Activated CD4-positive, CD25-positive, alpha-beta regulatory T cell treated with anti-CD3 and anti-CD28 coated beads, Interleukin-2, amount 50 U/mL, for 72 hours (primary cell): ENCODE results near the gene ATP6V1D.
"Not testable (repeated sequence)": the region's sequence is repeated elsewhere in the genome, so short reads cannot be mapped to it uniquely, and the experiment has no call there.

Source experiments
- DNase-seq: peaks from one replicate; pipeline ENCODE4 v3.0.0; 2021

ATP6V1D gene

DNA sequence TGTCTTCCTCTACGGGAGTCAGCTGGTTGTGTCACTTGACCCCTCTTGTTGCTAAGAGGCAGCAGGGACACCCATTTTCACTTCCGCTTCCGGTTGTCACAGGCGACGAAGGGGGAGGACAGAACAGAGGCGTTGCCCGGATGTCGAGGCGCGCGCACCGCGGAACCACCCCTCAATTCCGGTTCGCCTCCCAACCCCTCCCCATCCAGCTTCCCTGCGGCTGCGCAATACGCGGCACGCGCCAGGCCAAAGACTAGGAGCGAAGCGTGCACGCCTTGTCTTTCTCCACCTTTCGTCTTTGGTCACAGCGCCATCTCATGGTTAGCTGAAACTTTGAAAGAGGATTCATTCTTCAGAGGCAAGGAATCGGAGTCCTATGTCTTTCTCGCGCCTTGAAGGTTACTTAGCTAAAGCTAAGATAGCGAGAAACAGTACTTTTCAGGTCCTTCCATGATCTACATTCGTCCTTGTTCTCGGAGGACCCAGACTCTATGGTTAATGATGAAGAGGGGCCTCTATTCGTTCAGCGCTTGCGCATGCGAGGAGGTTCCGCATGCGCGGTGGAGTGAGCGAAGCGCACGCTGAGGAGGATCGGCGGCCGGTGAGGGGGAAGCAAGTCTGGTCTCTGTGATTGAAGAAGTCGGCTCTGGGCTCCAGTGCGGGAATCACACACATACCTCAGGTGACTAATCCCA is at the start of gene ATP6V1D, which contains the start of gene EIF2S1:
Gene ATP6V1D (minus strand): TSS at position 30 of the 695 bp plus-strand sequence. CDS start 106 bp downstream, outside the sequence.
Gene EIF2S1 (plus strand): TSS at position 554 of the 695 bp plus-strand sequence. CDS start 4,440 bp downstream, outside the sequence.
- DNase-seq: peak; percentile 99

DNA sequence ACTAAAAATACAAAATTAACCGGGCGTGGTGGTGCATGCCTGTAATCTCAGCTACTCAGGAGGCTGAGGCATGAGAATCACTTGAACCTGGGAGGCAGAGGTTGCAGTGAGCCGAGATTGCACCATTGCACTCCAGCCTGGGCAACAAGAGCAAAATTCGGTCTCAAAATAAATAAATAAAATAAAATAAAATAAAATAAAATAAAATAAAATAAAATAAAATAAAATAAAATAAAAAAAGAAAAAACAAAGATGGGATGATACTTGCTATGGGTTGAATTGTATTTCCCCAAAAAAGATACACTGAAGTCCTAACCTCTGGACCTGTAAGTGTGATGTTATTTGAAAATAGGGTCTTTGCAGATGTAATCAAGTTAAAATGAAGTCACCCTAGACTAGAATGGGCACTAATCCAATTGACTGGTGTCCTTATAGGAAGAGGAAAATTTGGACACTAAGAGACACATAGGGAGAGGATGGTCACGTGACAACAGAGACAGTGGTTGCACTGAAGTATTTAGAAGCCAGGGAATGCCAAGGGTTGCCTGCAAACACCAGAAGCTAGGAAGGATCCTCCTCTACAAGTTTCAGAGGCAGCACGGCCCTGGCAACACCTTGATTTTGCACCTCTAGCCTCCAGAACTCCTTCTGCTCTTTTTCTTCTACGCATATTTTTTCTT is 48.7 kb upstream of the ATP6V1D start:
- not testable (repeated sequence) for DNase-seq

DNA sequence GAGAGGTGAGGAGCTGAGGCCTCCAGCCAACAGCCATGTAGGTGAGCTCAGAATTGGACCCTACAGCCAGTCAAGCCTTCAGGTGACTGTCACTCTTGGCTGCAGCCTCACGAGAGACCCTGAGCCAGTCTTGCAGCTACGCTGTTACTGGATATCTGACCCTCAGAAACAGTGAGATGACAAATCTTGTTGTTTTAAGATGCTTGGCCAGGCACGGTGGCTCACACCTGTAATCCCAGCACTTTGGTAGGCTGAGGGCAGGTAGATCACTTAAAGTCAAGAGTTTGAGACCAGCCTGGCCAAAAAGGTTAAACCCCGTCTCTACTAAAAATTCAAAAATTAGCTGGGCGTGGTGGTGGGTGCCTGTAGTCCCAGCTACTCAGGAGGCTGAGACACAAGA is 46.2 kb upstream of the ATP6V1D start:
- no peak for DNase-seq

DNA sequence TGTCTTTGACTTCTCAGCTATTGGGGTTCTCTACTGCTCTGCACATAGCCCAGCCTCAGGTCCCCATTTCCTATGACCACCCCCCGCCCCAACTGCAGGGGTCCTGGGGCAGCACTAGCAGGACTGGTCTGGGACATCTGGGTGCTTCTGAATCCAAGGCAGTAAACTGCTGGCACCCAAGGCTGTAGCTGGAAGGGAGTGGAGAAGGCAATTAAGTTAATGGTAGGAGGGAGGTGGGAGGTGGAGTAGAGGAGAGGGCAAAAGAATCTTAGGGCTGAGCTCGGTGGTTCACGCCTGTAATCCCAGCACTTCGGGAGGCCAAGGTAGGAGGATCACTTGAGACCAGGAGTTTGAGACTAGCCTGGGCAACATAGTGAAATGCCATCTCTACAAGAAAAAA is 40.8 kb upstream of the ATP6V1D start:
- no peak for DNase-seq

DNA sequence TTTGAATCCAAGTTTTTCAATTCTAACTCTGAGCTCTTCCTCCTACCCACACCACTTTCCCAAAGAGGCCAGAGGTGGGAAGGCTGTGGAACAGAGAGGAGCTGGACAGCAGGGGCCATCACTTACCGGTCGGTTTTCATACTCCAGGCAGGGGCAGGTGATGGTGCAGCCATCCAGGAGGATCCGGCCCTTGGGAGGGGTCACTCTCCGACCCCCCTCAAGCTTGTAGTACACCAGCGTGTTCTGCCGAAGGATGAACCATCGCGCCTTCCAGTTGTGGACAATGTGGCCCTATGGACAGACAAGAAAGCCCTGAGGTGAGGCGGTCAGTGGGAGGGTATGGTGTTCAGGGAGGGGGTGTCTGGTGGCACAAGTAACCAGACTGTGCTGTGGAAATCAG is 37.9 kb upstream of the ATP6V1D start:
- no peak for DNase-seq

DNA sequence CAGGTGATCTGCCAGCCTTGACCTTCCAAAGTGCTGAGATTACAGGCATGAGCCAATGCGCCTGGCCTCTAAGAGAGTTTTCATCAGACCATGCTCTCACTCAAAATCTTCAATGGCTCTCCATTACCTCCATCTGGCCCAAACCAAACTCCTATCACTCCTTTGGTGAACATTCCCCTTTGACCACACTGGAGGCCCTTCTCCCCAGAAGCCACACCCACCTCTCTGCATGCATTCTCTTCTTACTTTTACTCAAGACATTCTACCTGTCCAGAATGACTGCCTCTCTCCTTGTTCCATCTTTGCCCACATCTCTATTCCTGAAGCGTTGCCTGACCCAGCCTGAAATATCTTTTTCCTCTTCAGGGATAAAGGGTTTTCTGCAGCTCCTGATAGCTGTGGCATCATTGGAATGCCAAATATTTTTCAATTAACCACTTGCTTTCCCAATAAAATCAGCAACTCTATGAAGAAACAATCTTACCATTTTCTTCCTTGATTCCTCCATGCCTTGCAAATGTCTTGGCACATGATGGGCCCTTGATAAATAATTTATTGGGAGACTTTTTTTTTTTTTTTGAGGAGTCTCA is 36.9 kb upstream of the ATP6V1D start:
- no peak for DNase-seq

DNA sequence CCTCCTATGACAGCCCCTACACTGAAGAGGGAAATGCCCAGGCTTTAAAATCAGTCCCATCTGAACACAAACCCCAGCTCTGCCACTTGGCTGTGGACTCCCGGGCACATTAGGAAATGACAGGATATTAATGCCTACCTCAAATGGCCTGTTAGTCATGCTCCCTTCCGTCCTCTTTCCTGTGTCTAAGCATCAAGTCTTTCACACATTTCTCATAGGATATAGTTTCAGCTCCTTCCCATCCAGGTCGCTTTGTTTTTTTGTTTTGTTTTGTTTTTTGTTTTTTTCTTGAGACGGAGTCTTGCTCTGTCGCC is 36.2 kb upstream of the ATP6V1D start:
- no peak for DNase-seq

DNA sequence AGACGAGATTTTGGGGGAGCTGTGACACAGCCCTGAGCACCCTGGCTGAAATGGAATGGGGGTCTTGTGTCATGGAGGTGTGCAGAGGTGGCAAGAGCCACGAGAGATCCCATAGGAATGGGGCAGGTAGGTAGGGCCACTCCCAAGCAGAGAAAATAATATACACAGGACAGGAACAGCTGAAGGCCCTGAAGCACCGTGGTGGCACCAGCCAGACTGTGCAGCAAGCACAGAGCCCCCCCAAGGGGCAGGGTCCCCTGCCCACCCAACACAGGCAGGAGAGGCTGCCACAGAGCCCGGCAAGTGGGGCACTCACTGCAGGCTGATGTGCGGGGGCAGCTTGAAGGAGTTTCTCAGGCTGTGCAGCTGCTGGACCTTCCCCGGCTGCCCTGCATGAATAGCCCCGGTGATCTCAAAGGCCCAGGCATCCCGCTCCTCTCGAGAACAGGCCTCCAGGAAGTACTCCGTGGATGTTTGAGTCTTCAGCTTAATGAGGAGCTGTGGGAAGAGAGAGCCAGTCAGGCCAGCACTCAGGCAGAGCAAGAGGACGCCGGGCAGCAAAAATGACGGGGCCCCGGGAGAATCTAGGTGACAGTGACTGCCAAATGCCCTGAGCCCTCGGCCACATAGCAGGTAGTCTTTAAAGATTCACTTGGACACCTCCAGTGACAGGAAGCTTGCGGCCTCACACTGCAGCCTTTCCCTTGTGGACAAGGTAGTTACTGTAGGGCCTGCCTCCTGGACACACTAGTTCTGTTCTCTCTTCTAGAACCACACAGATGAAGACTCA is 35.7 kb upstream of the ATP6V1D start:
- DNase-seq: no peak

DNA sequence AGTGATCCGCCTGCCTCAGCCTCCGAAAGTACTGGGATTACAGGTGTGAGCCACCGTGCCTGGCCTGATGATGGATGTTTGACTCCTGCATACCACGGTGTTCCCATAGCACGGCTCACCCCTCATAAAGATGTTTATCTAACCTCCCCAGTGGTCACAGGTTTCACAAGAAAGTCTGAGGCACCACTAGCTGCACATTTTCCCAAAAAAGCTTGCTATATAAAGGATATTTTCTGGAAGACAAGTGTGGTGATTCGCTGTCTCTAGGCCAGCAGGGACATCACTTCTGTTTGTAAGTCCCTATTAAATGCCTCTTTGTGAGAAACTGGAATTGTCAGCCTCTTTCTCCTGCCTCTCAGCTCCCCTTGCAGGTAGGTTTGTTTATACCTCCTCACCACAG is 34.1 kb upstream of the ATP6V1D start:
- DNase-seq: no peak

DNA sequence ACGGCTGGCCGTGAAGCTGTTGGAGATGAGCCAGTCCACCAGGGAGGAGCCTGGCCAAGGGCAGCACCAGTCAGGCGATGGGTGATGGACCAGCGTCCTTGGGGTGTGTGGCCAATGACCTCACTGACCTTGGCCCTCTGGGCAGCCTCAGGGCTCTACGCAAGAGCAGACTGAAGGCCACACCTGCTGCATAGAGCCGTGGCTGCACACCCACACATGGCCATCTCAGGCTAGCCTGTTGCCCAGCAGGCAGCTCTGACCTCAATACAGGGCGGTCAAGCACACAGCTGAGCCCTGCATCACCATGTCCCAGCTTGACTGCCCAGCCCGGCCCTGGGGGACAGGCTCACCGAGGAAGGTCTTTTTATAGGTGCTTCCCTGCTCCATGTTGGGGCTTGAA is 33.2 kb upstream of the ATP6V1D start:
- no peak for DNase-seq

DNA sequence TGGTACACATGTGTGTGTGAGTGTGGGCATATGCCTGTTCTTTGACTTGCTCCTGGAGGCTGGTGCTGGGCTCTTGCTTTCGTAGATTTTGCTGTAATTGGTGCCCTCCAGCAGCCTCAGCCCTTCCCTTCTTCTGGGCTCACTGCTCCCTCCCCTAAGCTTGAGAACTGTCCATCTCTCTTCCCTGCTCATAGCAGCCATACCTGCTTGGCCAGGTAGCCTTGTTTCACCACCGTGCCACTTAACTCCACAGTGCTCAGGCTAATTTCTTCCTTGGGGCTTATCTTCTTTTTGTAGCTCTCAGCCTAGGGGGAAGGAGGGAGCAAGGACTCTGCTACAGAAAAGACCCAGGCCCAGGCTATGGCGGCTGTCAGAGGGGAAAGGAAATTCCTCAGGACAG is 32.5 kb upstream of the ATP6V1D start:
- no peak for DNase-seq

DNA sequence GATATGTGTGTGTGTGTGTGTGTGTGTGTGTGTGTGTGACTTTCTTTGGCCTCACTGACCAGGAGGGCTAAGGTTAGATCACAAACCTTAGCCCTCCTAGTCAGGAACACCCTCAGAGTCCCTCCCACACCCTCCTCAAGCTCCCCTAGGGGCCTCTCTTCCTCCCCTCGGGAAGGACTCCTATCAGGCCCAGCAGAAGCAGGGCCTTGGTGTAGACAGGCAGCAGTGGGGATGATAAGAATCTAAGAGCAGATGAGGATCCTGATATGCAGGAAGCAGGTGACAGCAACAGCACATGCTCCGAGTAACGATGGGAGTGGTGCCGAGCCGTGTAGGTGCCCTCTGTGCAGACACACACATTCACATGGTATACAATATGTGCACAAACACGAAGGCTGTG is 31.7 kb upstream of the ATP6V1D start:
- DNase-seq: no peak

DNA sequence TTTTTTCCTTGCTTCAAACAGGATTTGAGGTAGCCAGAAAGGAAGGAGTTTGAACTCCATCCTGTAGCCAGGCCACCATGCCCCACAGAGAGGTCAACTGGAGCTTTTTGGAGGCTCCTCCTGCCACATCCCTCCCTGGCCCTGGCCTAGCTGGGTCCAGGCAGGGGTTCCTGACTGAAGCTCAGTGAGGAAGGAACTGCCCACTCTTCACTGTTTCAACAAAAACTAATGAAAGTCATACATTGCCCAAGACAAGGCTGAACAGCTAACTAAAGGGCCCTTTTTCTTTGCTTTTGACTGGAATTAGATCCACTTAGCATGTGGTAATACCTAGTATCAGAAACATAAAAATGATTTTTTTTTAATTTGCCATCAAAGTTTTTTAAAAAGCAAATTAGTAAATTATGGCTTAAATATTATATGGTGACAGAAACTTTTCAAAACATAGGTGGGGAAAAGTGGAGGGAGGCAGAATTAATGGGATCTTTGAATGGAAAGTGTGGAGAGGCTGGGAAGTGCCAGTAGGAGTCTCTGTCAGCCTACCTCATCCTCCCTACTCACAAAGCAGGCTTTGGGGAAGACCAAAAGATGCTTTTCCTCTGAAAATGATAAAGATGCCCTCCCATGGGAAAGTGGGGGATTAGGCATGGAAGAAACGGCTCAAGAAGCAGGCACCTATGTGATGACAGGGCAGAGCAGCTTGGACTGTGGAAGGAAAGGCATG is 30.4 kb upstream of the ATP6V1D start:
- DNase-seq: no peak

DNA sequence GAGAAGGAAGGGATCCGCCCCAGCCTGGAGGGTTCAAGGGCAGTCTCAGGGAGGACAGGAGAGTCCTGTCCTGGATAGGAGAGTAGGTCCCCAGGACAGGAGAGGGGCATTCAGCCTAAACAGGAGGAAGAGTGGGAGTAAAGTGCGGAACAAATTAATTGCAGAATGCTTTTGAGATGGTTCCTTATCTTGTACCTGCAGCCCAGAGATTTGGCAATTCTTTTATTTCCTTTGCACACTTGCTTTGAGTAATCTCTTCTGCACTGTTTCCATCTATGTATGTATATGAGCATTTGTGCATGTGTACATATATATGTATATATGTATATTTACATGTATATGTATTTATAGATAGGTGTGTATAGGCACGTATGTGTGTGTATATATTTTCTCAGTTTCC is 29.7 kb upstream of the ATP6V1D start:
- DNase-seq: no peak

DNA sequence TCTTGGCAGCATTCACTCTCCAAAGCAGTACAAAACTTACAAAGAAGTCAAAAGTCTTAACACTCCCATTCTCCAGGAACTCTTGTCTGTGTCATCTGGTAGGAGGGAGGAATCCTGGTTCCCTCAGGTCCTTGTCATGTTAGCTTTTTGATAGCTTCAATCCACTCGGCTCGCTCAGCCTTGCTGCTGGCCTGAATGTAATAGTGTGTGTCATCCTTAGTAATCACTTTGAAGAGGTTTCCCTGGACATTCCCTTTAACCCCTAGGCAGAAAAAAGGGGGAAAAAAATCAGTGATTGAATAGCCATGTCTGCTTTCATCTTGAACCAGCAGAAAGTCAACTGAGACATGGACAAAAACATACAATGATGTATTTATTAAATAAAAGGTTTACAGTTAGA is 27.6 kb upstream of the ATP6V1D start:
- no peak for DNase-seq

DNA sequence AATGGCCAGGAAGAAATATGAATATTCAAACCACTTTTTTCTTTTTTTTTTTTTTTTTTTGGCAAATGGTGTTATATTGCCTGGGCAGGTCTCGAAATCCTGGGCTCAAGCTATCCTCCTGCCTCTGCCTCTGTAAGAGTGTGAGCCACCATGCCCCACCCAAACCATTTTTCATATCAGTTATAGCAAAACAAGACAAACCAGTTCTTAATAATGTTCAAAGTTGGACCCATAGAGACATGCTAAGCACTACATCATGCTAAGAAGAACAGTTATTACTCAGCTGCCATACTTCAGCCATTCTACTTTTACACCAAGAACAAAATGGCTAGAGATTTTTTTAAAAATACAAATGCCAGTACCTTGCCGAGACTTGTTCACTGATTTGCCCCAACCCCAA is 26.0 kb upstream of the ATP6V1D start:
- DNase-seq: no peak

DNA sequence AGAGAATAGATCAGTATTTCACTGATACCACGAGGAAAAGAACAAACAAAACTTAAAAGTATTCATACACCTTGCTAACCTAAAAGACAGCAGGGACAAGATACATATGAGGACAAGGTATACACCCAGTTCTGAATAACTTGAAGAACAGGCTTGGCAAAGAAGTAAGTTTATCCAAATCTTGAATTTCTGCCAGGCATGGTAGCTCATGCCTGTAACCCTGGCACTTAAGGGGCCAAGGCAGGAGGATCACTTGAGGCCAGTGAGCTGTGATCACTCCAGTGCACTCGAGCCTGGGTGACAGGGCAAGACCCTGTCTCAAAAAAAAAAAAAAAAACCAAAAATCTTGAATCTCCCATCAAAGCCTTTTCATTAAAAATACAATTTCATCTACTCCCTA is 25.5 kb upstream of the ATP6V1D start:
- no peak for DNase-seq

DNA sequence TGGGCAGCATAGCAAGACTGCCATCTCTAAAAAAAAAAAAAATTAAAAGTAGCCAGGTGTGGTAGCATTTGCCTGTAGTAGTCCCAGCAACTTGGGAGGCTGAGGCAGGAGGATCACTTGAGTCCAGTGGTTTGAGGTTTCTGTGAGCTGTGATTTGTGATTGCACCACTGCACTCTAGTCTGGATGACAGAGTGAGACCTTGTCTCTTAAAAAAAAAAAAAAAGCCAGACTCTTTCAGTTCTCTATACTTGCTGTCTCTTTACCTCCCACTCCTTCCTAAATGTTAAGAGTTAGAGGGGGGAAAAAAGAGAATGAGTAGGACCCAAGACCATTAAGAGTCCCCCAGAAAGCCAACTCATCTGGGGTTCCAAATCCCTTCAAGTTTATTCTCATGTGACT is 18.3 kb upstream of the ATP6V1D start:
- no peak for DNase-seq

DNA sequence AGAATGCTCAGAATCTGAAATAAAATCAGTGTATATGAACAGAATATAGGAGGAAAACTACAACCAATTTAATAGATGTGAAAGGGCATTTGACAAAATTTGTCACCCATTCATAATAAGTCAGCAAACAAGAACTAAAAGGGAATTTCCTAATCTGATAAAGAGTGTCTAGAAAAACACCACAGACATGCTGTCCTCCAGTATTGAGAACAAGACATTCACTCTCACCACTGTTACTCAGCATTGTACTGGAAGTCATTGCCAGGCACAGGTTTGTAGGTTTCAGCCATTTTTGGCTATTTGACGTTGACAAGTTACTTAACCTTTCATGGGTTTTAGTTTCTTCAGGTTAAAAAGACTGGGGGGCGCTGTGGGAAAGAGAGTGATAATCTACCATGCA is 13.7 kb upstream of the ATP6V1D start:
- no peak for DNase-seq

DNA sequence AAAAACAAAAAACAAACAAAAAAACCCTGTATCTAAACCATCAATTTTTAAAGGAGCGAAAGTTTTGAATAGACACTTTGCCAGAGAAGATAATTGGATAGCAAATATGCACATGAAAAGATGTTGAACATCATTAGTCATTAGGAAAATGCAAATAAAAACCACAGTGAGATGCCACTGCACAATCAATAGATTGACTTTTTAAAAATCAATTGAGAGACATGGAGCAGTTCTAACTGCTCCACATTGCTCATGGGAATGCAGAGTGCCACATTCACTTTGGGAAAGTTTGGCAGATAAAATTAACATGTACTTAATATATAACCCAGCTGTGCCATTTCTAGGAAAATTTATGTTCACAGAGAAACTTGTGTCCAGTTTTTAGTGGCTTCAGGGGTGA is 13.2 kb upstream of the ATP6V1D start:
- no peak for DNase-seq

DNA sequence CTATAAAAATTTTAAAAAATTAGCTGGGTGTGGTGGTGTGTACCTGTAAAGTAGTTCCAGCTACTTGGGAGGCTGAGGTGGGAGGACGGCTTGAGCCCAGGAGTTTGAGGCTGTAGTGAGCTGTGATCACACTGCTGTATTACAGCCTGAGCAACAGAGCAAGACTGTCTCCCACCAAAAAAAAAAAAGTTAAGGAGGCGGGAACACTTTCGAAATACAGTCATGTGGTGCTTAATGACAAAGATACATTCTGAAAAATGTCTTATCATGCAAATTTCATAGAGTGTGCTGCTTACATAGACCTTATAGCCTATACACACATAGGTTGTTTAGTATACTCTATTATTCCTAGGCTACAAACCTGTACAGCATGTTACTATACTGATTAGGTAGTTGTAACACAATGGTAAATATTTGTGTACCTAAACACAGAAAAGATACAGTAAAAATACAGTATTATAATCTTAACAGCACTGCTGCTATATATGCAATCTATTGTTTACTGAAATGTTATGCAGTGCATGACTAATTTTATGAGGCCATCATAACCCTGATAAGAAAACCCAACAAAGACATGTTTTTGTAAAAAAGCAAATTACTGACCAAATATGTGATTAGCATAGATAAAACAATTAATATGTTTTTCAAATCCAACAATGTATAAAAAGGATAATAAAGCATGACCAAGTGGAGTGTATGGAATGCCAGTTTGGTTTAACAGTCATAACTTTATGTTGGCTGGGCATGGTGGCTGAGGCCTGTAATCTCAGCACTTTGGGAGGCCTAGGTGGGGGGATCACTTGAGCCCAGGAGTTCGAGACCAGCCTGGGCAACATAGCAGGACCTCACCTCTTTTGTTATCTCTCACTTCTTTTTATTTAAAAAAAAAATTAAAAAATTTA is 11.9 kb upstream of the ATP6V1D start:
- DNase-seq: no peak

DNA sequence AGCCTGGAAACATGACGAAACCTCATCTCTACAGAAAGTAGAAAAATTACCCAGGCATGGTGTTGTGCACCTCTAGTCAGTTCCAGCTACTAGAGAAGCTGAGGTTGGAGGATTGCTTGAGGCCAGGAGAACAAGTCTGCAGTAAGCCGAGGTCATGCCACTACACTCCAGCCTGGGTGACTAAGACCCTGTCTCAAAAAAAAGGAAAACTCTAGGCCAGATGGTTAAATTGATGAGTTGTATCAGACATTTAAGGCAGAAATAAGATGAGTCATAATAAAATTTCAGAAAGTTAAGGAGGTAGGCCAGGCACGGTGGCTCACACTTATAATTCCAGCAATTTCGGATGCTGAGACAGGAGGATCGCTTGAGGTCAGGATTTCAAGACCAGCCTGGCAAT is 11.2 kb upstream of the ATP6V1D start:
- no peak for DNase-seq
